Heart right ventricle (tissue), 16 donors: ENCODE results near the gene TEX29. TPM values are rescaled to one million over a fixed set of nuclear protein-coding genes. Genes with fewer than 3 reads are reported as not detected.

Experiments
- ATAC-seq, 8 donors: fragments of 200-7000 bp; cut with Tn5 transposase; one replicate each; pipeline ENCODE4 v1.9.1; 2020; ENCODE audit warnings: mild to moderate bottlenecking in 8 of 8, moderate library complexity in 8 of 8, moderate number of reproducible peaks in 1 of 8
- DNase-seq, 2 donors: peaks; one replicate each; pipeline ENCODE4 v3.0.0-alpha.2; 2020
- H3K27ac ChIP-seq, 10 donors: fragments of 200-600 bp; sonication (generic) in 2 of 10; one replicate each; pipeline versions ENCODE4 v1.5.0 to v1.8.0; 2020 to 2022; ENCODE audit warnings: mild to moderate bottlenecking in 3 of 10
- H3K27me3 ChIP-seq, 7 donors: fragments of 200-600 bp; one replicate each; pipeline ENCODE4 v1.8.0; 2021 to 2022; ENCODE audit warnings: mild to moderate bottlenecking in 2 of 7
- H3K36me3 ChIP-seq, 9 donors: fragments of 200-600 bp; sonication (generic) in 1 of 9; one replicate each; pipeline versions ENCODE4 v1.5.0 to v1.8.0; 2020 to 2022; ENCODE audit warnings: mild to moderate bottlenecking in 2 of 9
- H3K4me1 ChIP-seq, 9 donors: fragments of 200-600 bp; sonication (generic) in 1 of 9; one replicate each; pipeline versions ENCODE4 v1.5.0 to v1.8.0; 2020 to 2022; ENCODE audit warnings: mild to moderate bottlenecking in 4 of 9
- H3K4me3 ChIP-seq, 10 donors: fragments of 200-600 bp; sonication (generic) in 2 of 10; one replicate each; pipeline versions ENCODE4 v1.5.0 to v1.8.0; 2020 to 2022; ENCODE audit warnings: mild to moderate bottlenecking in 7 of 10, moderate library complexity in 2 of 10
- H3K9me3 ChIP-seq, 11 donors: fragments of 200-600 bp in 10 of 11; sonication (generic) in 2 of 11; one replicate each; pipeline versions ENCODE4 v1.5.0 to v1.8.0; 2013 to 2022; ENCODE audit warnings: mild to moderate bottlenecking in 2 of 11, control low read depth in 1 of 11, moderate library complexity in 1 of 11
- CTCF ChIP-seq, 9 donors: fragments of 200-600 bp; sonication (generic) in 2 of 9; IDR thresholded peaks; one replicate each; pipeline versions ENCODE4 v1.5.0 to v1.8.0; 2021 to 2022; ENCODE audit warnings: antibody characterized with exemption in 9 of 9, mild to moderate bottlenecking in 5 of 9, moderate library complexity in 1 of 9
- WGBS, 2 donors: extraction: QIAGEN DNeasy Blood & Tissue Kit; methylation state at CpG; one replicate each; pipeline ENCODE4 v1.1.7; 2013; ENCODE audit warnings: inconsistent platforms in 1 of 2; 5-methylcytosine and 5-hydroxymethylcytosine counted together
- intact Hi-C, 10 donors: fragments of 100-400 bp; cut with DNase I; formaldehyde crosslinking; loops; one replicate each; pipeline versions ENCODE4 v1.11.1 to v1.14.2; 2022
- polyA plus RNA-seq, 2 donors: library from polyadenylated mRNA; stranded (reverse); fragments of 200-250 nt; gene quantifications; one replicate each; pipeline ENCODE4 v1.2.3, GENCODE V29; 2013
- total RNA-seq, 10 donors: library from RNA; stranded (reverse); fragmentation: NEBNext Ultra II Directional in 3 of 10; extraction: Animal tissue kit (Norgen Biotek cat#: 25700) in 3 of 10; gene quantifications; one replicate each; pipeline versions ENCODE4 v1.2.1 to v1.2.4, GENCODE V29; 2021 to 2023
- donor health status: Arrhythmogenic right ventricular cardiomyopathy.
- donor health status: ischemic (EF 13 %, LVEDD 7.1; RV severe dilation, severe dysfunction).
- donor health status: healthy with polysubstance abuse.
- donor health status: DM: no; HTN: yes; CAD: no.
- donor health status: DM: no; HTN: no; CAD: no.
- donor health status: ischemic (EF 25% LVEDD 6.9; RV normal size, moderate dysfunction).
- donor health status: ischemic (EF 25% LVEDD 5.7; RV mildly dilated, moderate dysfunction).
- donor health status: healthy.
- donor health status: DM: yes; HTN: yes; CAD: no.
- donor health status: Ischemic cardiomyopathy.
- donor health status: ischemic (EF 35%, LVEDD 5.7; RV mildly dilated, moderate dysfunction).
- donor health status: nonischemic (EF 11% LVEDD 7.7; RV severe dilation, severe dysfunction).
- donor health status: DM: yes; HTN: yes; CAD: no.
- donor health status: PGD.
- donor health status: ischemic (EF 29% LVEDD 5.4; RV normal size, mild dysfunction).
- donor health status: nonischemic (EF 23%, LVEDD 6.1; RV moderate dilation, normal function).

The TEX29 gene
- total and polyA plus RNA-seq, 12 donors, result 0.22 to 1.1 (median 0.42) TPM; not detected in 6

DNA sequence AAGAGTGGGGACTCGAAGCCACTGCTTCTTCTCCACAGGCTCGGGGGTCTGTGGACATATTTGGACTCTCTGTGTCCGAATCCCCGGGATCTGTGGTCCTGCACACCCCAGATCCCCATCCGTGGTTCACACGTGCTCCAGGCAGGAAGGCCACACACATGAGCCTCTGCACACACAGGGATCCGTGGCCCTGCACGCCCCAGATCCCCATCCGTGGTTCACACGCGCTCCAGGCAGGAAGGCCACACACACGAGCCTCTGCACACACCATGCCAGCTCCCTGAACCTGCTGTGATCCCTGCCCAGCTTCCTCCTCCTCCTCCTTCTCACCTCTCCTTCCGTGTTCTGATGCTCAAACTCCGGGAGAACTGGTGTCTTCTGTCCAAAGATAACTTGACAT lies 3.1 kb downstream of the TEX29 start:
- intact Hi-C loops, result no loop called here
- no peak overlapping the region for H3K4me3 ChIP-seq
- H3K27me3 ChIP-seq, result peaks cover 0 to 4% (median 0%) of the 10 kb centered on the region in 7 donors
- no peaks in the 10 kb centered on the region for H3K9me3 ChIP-seq
- no peaks in the 10 kb centered on the region for H3K4me1 ChIP-seq
- no peaks in the 10 kb centered on the region for H3K36me3 ChIP-seq
- TF ChIP-seq CTCF (IDR thresholded peaks at IDR 0.05), result no peak
- 88 to 91% methylated on average over 14 of the region's 14 CpGs for whole genome bisulfite sequencing, 2 donors
- ATAC-seq (no peak), DNase-seq (no peak)
- H3K27ac ChIP-seq, result no peak overlapping the region

DNA sequence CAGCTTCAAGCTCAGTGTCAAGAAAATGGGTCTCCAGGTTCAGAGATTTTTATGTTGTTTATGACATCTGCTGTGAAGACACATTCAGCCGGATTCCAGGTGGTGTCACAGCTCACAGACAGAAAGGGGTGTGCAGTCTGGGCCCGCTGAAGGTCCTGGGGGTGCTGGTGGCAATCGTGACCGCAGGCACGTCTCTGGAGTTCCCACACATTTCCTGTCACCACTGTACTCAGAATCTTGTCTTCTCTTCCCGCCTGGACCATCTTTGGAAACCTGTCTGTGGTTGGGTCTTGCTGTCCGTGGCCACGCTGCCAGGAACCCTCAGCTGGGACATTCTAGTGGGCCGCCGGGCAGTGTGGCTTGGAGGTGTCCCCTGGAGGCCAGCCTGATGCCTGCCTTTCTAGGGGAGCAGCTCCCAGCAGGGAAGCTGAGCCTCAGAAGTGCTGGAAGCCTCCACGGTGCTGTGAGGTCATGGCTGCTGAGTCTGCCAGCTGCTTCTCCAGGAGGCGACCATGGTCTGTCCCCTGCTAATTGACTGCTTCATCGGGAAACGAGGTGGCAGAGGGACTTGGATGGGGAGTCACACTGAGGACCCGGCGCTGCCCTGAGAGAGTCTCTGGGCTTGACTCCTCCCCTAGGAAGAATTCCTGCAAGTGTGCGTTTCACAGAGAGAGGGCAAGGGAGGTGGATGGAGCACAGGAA lies 3.7 kb downstream of the TEX29 start:
- no peak overlapping the region for H3K27ac ChIP-seq
- WGBS, 2 donors, result 64 to 69% methylated on average over 17 of the region's 17 CpGs
- H3K36me3 ChIP-seq, result no peaks in the 10 kb centered on the region
- TF ChIP-seq CTCF (IDR thresholded peaks at IDR 0.05), result no peak
- DNase-seq (no peak), ATAC-seq (no peak)
- no peak overlapping the region for H3K4me3 ChIP-seq
- H3K9me3 ChIP-seq, result no peaks in the 10 kb centered on the region
- H3K4me1 ChIP-seq, result no peaks in the 10 kb centered on the region
- H3K27me3 ChIP-seq, result peaks cover 0 to 4% (median 0%) of the 10 kb centered on the region in 7 donors
- intact Hi-C loops, result no loop called here

- ATAC-seq, result no peak
- WGBS, 2 donors, result 71 to 80% methylated on average over 14 of the region's 14 CpGs
These were observed 4.3 kb downstream of the TEX29 start for GRCh38 chr13:111324736-111325135.

DNA sequence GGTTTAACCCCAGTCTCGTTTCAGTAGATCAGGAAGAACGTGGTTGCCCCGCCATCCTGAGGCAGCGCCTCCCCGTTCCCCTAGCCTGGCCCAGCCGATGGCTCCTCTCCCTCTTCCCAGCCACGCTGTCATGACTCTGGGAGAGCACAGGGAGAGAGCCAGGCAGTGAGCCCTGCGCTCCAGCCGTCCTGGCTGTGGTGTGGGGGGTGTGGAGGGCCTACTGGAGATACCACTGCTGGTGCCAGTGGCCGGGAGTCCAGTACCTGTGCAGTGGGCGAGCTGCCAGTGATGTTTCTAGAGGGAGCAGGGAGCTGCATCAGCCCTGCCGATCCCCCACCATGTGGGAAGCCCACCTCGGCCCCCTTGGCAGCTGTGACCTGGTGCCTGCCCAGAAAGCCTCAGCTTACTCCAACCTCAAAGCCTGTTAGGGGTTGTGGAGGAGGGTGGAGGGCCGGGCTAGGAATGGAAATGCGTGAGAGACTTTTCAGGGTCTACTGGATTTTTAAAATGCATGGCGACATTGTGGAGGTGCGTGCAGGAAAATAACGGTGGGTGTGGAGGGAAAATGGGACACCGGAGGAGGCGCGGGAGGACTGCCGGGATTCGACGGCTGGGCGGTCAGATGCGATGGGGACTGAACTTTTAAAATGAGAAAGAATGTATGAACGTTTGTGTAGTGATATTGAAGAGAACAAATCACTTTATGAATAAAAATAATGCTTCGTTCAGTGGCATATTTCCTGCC lies 4.9 kb downstream of the TEX29 start:
- no peaks in the 10 kb centered on the region for H3K9me3 ChIP-seq
- intact Hi-C loops, result no loop called here
- ATAC-seq (no peak), DNase-seq (no peak)
- no peak overlapping the region for H3K27ac ChIP-seq
- 88 to 89% methylated on average over 28 of the region's 28 CpGs for WGBS, 2 donors
- H3K4me1 ChIP-seq, result no peaks in the 10 kb centered on the region
- H3K36me3 ChIP-seq, result no peaks in the 10 kb centered on the region
- H3K4me3 ChIP-seq, result no peak overlapping the region
- H3K27me3 ChIP-seq, result peaks cover 0 to 4% (median 0%) of the 10 kb centered on the region in 7 donors
- TF ChIP-seq CTCF (IDR thresholded peaks at IDR 0.05), result no peak

More at GRCh38 chr13:111324736-111325135, 4.3 kb downstream of the TEX29 start:
- no peaks in the 10 kb centered on the region for H3K4me1 ChIP-seq
- H3K27ac ChIP-seq, result no peak overlapping the region
- DNase-seq, result no peak
- H3K9me3 ChIP-seq, result no peaks in the 10 kb centered on the region
- peaks cover 0 to 4% (median 0%) of the 10 kb centered on the region in 7 donors for H3K27me3 ChIP-seq
- H3K36me3 ChIP-seq, result no peaks in the 10 kb centered on the region
- no peak overlapping the region for H3K4me3 ChIP-seq
- no peak for TF ChIP-seq CTCF (IDR thresholded peaks at IDR 0.05)
- intact Hi-C loops, result no loop called here
